ENCODE results near the gene SLC6A3. TPM values are rescaled to one million over a fixed set of nuclear protein-coding genes. Genes with fewer than 3 reads are reported as not detected.

The SLC6A3 gene
- total and polyA plus RNA-seq, 2 of the 13 experiments (the other 11 are each of a cell fraction or from before 2014, with no cell fraction given): 0.01 TPM; not detected in 1

DNA sequence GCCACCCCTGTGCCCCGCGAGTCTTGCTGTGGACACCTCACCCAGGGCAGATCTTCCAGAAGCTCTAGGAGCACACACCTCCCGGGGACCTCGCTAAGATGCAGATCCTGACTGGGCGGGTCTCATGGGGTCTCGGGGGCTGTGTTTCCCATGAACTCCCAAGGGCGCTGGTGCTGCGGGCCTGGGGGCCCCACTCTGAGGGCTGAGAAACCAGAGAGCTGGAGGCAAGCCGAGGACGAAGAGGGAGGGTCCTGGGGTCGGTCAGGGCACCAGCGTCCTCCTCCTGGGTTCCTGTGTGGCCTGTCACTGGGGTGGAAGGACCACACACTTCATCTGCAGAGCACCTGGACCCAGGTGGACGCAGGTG lies 30.2 kb downstream of the SLC6A3 start:
- TF ChIP-seq ZNF792 (CRISPR knock-in tag; IDR thresholded peaks at IDR 0.05) (no peak), CAMTA2 (CRISPR knock-in tag; IDR thresholded peaks at IDR 0.05; ENCODE audit: borderline replicate concordance) (no peak), IKZF4 (CRISPR knock-in tag; IDR thresholded peaks at IDR 0.05; ENCODE audit: borderline replicate concordance, low read depth, not compliant biosample characterization) (no peak), ZNF121 (CRISPR knock-in tag; IDR thresholded peaks at IDR 0.05) (no peak), IKZF1 (IDR thresholded peaks at IDR 0.05) (no peak), ZNF749 (CRISPR knock-in tag; IDR thresholded peaks at IDR 0.05; ENCODE audit: borderline replicate concordance) (no peak), POLR2A (IDR thresholded peaks at IDR 0.05; ENCODE audit: insufficient read depth in 1 of 2, low read depth in 2 of 2, low read length in 2 of 2) (no peak), IRX3 (CRISPR knock-in tag; IDR thresholded peaks at IDR 0.05; ENCODE audit: borderline replicate concordance, low read depth) (no peak), SIX1 (CRISPR knock-in tag; IDR thresholded peaks at IDR 0.05; ENCODE audit: borderline replicate concordance) (no peak)
- TF ChIP-seq, protein P1, sequence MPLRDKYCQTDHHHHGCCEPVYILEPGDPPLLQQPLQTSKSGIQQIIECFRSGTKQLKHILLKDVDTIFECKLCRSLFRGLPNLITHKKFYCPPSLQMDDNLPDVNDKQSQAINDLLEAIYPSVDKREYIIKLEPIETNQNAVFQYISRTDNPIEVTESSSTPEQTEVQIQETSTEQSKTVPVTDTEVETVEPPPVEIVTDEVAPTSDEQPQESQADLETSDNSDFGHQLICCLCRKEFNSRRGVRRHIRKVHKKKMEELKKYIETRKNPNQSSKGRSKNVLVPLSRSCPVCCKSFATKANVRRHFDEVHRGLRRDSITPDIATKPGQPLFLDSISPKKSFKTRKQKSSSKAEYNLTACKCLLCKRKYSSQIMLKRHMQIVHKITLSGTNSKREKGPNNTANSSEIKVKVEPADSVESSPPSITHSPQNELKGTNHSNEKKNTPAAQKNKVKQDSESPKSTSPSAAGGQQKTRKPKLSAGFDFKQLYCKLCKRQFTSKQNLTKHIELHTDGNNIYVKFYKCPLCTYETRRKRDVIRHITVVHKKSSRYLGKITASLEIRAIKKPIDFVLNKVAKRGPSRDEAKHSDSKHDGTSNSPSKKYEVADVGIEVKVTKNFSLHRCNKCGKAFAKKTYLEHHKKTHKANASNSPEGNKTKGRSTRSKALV (CRISPR knock-in tag; IDR thresholded peaks at IDR 0.05): no peak
- TF ChIP-seq, protein P2, sequence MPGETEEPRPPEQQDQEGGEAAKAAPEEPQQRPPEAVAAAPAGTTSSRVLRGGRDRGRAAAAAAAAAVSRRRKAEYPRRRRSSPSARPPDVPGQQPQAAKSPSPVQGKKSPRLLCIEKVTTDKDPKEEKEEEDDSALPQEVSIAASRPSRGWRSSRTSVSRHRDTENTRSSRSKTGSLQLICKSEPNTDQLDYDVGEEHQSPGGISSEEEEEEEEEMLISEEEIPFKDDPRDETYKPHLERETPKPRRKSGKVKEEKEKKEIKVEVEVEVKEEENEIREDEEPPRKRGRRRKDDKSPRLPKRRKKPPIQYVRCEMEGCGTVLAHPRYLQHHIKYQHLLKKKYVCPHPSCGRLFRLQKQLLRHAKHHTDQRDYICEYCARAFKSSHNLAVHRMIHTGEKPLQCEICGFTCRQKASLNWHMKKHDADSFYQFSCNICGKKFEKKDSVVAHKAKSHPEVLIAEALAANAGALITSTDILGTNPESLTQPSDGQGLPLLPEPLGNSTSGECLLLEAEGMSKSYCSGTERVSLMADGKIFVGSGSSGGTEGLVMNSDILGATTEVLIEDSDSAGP (CRISPR knock-in tag; IDR thresholded peaks at IDR 0.05; ENCODE audit: borderline replicate concordance): no peak
- no peaks in the 10 kb centered on the region for H3K36me3 ChIP-seq (replicated peaks in 1 of 2; ENCODE audit: control insufficient read depth in 1 of 2, insufficient read depth in 2 of 2, low read length in 2 of 2)
- H3K27ac ChIP-seq (ENCODE audit: extremely low read length, insufficient read depth, low read length): no peak overlapping the region
- no peak overlapping the region for H3K9ac ChIP-seq (ENCODE audit: insufficient read depth, low read depth, low read length)
- H3K27me3 ChIP-seq (ENCODE audit: control insufficient read depth in 1 of 2, insufficient read depth in 2 of 2, low read length in 2 of 2): peaks cover 19 to 46% of the 10 kb centered on the region in 2 experiments
- DNase-seq (ENCODE audit: low spot score): no peak
- no peaks in the 10 kb centered on the region for H3K79me2 ChIP-seq (ENCODE audit: insufficient read depth, low read length)
- FAIRE-seq: no peak
- no peak for ATAC-seq
- BruUV-seq (replicated peaks): no TSS peak
- no peak overlapping the region for H2AFZ ChIP-seq (ENCODE audit: low read length)
- H3K9me3 ChIP-seq (ENCODE audit: low read length): no peaks in the 10 kb centered on the region
- 7% methylated on average over 5 of the region's 13 CpGs for WGBS (ENCODE audit: low lambda C conversion rate)
- ChIA-PET POLR2A (no interaction called here), CTCF (ENCODE audit: low intra/inter-chr PET ratio, low total read pairs) (no interaction called here)
- H3K4me1 ChIP-seq (ENCODE audit: insufficient read depth, low read length): no peaks in the 10 kb centered on the region
- in situ Hi-C loops (cut with HindIII; ENCODE audit: extremely low pct_ligation_motif_present, low pct_unique_long_range_greater_than_20kb): no loop called here
- peaks cover 4% of the 10 kb centered on the region; the same call in 1 of the 2 replicates for H4K20me1 ChIP-seq (ENCODE audit: insufficient read depth, low read length)
- intact Hi-C loops (cut with micrococcal nuclease; ENCODE audit: unreplicated experiment): no loop called here
- H3K4me3 ChIP-seq (replicated peaks in 1 of 3; ENCODE audit: insufficient read depth in 1 of 3, low read depth in 2 of 3, low read length in 3 of 3): no peak overlapping the region
- H3K4me2 ChIP-seq (ENCODE audit: low read depth, low read length): no peak overlapping the region
